NOMO-1 (cell line): ENCODE results near the gene TLE6.
"Not testable (repeated sequence)": the region's sequence is repeated elsewhere in the genome, so short reads cannot be mapped to it uniquely, and the experiment has no call there.

Experiments used
- DNase-seq, 2 experiments: peaks; one replicate each; lab custom pipeline; 2025; ENCODE audit not compliant: unreplicated experiment in 2 of 2; lab: John Stamatoyannopoulos, UW

The TLE6 gene

GRCh38 chr19:3027292-3027691, 49.9 kb downstream of the TLE6 start:
- no peak for DNase-seq

GRCh38 chr19:3027981-3028304, 50.6 kb downstream of the TLE6 start:
- no peak for DNase-seq

DNA sequence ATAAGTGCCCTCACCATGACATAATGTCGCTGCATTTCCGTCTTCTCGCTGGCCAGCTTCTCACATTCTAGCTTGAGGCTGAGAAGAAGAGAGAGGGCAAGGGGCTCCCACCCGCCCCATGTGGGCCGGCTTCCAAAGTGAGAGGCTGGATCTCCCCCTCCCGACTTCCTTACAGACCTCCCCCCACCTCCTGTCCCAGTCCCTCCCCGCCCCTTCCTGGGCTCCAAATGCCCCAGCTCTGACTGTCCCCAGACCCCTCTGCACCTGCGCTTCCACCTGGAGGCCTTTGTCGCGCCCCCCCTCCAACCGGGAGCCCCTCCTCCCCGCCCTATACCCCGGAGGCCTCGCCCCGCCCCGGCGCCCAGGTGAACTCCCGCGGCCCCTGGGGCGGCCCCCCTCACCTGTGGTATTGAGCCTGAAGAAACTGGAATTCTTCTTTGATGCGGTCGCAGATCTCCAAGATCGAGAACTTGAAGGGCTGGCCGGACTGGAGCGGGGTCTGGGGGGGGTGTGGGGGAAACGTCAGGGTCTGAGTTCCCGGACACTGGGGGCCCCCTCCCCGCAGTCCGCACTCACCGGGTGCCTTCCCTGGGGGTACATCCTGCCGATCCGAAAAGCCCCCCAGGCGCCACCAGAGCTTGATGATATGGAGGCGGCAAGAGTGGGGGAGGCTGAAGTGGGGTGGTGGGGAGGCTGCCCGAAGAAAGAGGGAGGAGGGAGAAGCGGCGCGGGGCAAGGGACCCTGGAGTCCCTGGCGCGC, 51.1 kb downstream of the TLE6 start:
- DNase-seq: no peak

DNA sequence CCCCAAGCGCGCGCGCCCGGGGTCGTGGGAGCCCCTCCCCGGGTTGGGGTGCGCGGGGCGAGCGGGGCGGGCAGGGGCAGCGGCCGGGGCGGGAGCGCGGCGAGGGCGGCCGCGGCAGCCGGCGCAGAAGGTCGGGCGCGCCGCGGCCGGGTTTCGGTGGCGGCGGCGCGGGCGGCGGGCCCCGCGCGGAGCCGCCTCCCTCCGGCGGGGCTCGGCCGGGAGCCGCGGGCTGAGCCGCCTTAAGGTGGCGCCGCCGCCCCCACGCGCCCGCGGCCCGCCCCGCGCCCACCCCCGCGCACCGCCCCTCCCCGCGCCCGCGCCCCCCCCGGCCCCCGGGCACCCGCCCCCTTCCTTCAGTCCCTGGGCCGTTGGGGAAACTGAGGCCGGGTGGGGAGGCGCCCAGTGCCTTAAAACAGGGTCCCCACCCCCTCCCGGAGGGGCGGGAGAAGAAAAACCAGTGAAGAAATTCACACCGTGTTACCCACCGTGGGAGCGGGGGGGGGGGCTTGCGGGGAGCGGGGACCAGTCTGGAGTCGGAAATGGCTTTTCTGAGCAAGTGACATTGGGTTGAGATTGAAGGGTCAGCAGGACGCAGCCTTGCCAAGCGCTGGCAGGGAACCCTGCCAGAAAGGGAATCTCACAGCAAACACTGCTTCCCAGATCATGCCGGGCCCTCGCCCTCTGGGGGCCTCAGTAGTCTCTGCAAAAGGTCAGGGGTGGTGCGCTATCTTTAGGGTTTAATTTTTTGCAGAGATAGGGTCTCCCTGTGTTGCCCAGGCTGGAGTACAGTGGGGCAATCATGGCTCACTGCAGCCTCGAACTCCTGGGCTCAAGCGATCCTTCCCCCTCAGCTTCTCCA, 51.9 kb downstream of the TLE6 start, which contains the start of gene TLE2:
Gene TLE2 (minus strand): TSS at position 216 of the 859 bp plus-strand sequence. CDS start 376 bp downstream, outside the sequence.
- DNase-seq: peak in 1 of 2 experiments; percentile 10

- no peak for DNase-seq
Observed at GRCh38 chr19:3031607-3031867, 54.2 kb downstream of the TLE6 start.

- no peak for DNase-seq
Observed at GRCh38 chr19:3033595-3034405, 56.4 kb downstream of the TLE6 start.

DNA sequence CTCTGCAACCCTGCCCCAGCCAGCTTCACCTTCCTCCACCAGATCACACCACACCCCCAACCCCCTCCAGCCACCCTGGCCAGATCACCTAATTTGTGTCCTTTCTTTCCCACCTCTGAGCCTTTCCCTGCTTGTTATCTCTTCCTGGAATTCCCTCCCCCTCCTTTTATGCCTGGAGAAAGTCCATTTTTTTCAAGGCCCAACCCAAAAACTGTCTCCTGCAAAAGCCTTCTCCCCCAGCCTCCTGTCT, 57.0 kb downstream of the TLE6 start:
- no peak for DNase-seq

DNA sequence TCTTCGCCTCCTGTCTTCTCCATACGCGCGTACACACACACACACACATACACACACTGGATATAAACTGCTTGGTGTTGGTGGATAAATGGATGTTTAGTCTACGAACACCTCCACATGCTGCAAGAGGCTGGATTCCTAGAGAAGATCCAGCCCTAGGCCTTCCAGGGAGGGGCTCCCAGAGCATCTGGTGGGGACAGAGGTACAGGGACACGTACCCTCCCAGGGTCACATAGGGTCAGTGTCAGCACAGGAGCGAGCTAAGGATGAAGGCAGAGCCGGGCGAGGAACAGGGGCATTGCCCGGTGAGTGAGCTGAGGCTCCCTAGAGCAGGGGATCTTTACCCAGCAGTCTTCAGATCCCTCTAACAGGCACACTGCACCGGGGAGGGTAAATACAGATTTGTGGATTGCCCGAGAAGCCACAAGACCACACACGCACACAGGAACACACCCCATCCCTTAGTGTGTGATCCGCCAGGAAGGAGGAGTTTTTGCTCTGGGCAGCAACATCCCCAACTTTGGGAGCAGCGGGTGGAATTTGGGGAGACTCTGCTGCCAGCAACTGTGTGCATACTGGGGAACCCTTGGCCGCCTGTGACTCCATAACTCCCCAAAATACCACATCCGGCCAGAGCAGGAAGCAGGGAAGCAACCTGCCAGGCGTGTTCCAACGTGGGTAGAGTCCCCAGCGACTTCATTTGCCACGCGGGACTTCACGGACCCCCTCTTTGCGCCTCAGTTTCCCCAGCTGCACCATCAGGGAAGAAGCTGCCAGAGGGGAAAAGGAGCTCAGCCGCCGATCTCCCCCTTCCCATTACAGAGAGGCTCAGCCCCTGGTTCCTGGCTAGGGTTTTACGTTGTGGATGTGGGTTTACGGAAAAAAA, 57.5 kb downstream of the TLE6 start:
- DNase-seq: peak; percentile 32 to 65

DNA sequence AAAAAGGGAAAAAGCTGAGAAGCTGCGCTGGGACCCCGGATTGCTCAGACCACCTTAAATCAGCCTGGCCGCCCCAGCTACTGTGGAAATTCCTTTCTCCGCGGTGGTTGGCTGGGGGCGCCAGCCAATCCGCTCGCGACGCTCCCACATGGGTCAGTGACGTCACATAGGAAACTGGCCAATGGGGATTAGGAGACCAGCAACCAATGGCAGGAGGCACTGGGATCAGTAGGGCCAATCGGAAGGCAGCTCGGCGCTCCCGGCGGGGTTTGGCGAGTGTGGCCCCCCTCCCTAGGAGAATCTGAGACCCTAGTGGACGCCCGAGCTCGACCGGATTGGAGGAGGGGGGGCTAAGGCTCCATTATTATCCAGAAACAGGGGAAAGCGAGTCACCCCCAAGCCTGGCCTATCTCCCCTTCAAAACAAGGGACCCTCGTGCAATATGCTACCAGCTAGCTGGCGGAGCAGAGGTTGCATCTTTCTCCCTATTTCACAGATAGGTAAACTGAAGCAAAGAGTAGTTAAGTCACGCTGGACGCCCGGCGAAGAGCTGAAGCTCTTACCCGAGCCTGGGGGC, 58.3 kb downstream of the TLE6 start:
- peak; percentile 94 to 95 for DNase-seq

DNA sequence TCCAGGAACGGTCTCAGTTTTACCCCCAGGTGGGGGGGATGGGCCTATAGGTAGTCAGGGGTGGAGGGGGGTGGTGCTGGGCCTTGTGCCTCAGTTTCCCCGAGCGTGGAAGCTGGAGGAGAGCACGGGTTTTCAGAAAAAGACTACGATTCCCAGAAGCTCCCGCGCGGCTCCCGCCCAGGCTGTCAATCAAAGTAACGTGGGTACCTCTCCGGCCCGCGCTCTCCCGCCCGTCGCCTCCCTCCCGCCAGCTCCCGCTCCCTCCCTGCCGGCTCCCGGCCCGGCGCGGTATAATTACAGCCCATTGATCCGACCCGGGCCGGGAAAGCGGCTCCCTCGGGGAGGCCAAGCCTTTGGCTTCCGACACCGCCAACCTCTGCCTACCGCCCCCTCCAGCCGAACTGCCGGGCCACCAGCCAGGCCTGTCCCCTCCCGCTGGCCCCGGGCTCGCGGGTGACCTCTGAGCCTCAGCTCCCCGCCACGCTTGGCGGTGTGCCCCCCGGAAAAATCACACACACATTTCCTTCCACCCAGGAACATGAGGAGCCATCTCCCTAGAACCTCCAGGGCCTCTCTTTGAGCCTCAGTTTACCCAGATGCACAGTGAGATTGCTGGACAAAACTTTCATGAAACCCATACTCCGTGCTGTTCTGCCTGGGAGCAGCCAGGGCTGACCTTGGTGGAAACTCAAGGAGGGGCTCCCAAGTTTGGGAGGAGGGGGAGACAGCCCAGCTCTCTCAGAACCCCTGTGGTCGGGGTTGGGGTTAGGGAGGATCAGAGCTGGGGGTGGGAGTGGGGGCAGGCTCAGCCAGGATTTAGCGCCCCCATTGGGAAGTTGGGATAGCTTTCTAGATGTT, 59.0 kb downstream of the TLE6 start:
- peak; percentile 82 to 94 for DNase-seq

GRCh38 chr19:3036977-3037544, 59.7 kb downstream of the TLE6 start:
- not testable (repeated sequence) for DNase-seq

DNA sequence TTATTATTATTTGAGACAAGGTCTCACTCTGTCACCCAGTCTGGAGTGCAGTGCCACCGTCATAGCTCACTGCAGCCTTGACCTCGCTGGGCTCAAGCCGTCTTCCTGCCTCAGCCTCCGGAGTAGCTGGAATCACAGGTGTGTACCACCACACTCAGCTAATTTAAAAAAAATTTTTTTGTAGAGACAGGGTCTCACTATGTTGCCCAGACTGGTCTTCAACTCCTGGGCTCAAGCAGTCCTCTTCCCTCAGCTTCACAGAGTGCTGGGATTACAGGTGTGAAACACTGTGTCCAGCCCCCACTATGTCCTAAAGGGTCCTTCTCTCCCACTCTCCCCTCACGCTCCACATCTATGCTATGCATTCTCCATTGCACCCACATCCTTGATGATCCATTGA, 60.9 kb downstream of the TLE6 start:
- no peak for DNase-seq

DNA sequence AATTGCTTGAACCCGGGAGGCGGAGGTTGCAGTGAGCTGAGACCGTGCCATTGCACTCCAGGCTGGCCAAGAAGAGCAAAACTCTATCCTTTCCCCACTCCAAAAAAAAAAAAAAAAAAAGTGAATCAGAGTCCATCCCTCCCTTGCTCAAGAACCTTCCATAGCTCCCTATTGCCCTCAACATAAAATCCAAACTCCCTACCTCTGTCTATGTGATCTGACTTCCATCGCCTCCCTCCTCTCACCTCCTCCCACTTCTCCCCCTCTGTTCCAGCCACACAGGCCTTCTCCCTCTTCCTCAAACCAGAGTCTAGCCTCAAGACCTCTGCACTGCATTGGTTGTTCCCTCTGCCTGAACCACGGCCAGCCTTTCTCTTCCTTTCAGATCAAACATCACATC, 61.8 kb downstream of the TLE6 start:
- DNase-seq: no peak

- DNase-seq: no peak
Observed at GRCh38 chr19:3039641-3040077, 62.3 kb downstream of the TLE6 start.

GRCh38 chr19:3041327-3041726, 64.0 kb downstream of the TLE6 start:
- no peak for DNase-seq

GRCh38 chr19:3041761-3042620, 64.6 kb downstream of the TLE6 start:
- DNase-seq: no peak

GRCh38 chr19:3042621-3043267, 65.4 kb downstream of the TLE6 start:
- DNase-seq: no peak
